RKO (cell line): ENCODE data around the gene PPP4R1.

ENCODE experiments used
- DNase-seq: peaks from one replicate; pipeline ENCODE4 v3.0.0-alpha.2; 2016; ENCODE audit warnings: low spot score

The PPP4R1 gene

GRCh38 chr18:9545029-9545428 lies 69.3 kb downstream of the PPP4R1 start:
- no peak for DNase-seq

- DNase-seq, result no peak
These were observed 71.4 kb downstream of the PPP4R1 start for GRCh38 chr18:9542924-9543323.

- DNase-seq, result no peak
These were observed 74.4 kb downstream of the PPP4R1 start for GRCh38 chr18:9539938-9540337.

- DNase-seq, result peak; percentile 62
These were observed 75.1 kb downstream of the PPP4R1 start for GRCh38 chr18:9539283-9539682.

- no peak for DNase-seq
These were observed 76.7 kb downstream of the PPP4R1 start for GRCh38 chr18:9537677-9538076.

GRCh38 chr18:9536354-9537152 lies 77.8 kb downstream of the PPP4R1 start:
- DNase-seq, result peak; percentile 30

GRCh38 chr18:9535430-9535991 lies 78.8 kb downstream of the PPP4R1 start:
- DNase-seq, result no peak

- no peak for DNase-seq
These were observed 79.5 kb downstream of the PPP4R1 start for GRCh38 chr18:9534844-9535243.

- no peak for DNase-seq
These were observed 82.5 kb downstream of the PPP4R1 start for GRCh38 chr18:9531791-9532410.

GRCh38 chr18:9530226-9531009 lies 83.9 kb downstream of the PPP4R1 start:
- DNase-seq, result no peak

GRCh38 chr18:9526458-9526857 lies 87.9 kb downstream of the PPP4R1 start:
- DNase-seq, result no peak

GRCh38 chr18:9522952-9523351 lies 91.4 kb downstream of the PPP4R1 start:
- DNase-seq, result no peak

GRCh38 chr18:9521770-9522169 lies 92.6 kb downstream of the PPP4R1 start:
- no peak for DNase-seq

- DNase-seq, result no peak
These were observed 93.7 kb downstream of the PPP4R1 start for GRCh38 chr18:9520666-9521065.

GRCh38 chr18:9519399-9519798 lies 95.0 kb downstream of the PPP4R1 start:
- no peak for DNase-seq

- no peak for DNase-seq
These were observed 96.5 kb downstream of the PPP4R1 start for GRCh38 chr18:9517869-9518268.

- peak; percentile 69 for DNase-seq
These were observed 97.8 kb downstream of the PPP4R1 start for GRCh38 chr18:9516437-9517064.

- DNase-seq, result no peak
These were observed 100.3 kb downstream of the PPP4R1 start for GRCh38 chr18:9513971-9514512.

GRCh38 chr18:9508446-9509025 lies 105.8 kb downstream of the PPP4R1 start:
- DNase-seq, result no peak

GRCh38 chr18:9507565-9508088 lies 106.7 kb downstream of the PPP4R1 start:
- DNase-seq, result no peak
